ENCODE data around the gene OR2T5. TPM values are rescaled to one million over a fixed set of nuclear protein-coding genes. Genes with fewer than 3 reads are reported as not detected.

The OR2T5 gene
- not detected in 2 replicates for total RNA-seq

GRCh38 chr1:248488289-248488688 lies at the start of gene OR2T5:
Gene OR2T5, plus strand, starts transcription at chr1:248488589. Its CDS starts 0 bp downstream, at chr1:248488589.

GRCh38 chr1:248445399-248445798 lies 43.0 kb upstream of the OR2T5 start, which contains the start of gene OR2T2:
Gene OR2T2, plus strand, starts transcription at chr1:248445637. Its CDS starts 7,161 bp downstream, at chr1:248452798.

GRCh38 chr1:248473051-248473450 lies 15.3 kb upstream of the OR2T5 start, which contains the start of gene OR2T3:
Gene OR2T3, plus strand, starts transcription at chr1:248473351. Its CDS starts 0 bp downstream, at chr1:248473351.

DNA sequence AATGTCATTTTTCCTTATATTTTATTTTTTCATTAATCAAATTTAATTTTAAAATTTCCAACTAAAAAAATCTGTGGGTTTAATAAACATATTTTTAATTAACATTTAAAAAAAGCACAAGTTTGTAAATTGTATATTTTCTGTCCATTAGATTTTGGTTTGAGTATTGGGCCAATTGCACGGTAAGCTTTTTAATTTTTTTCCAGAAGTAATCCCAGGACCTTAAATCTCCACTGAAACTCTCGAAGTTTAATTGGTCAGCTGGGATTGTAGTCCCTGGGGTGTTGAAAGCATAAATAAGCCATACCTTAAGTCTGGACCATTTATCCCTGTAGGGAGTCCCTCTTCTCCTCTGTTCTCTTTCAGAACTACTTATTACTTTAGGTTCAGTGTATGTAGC lies 19.4 kb downstream of the OR2T5 start, which contains the start of gene OR2G6:
Gene OR2G6 (plus strand): TSS at position 301 of the 400 bp plus-strand sequence. CDS start 13,574 bp downstream, outside the sequence.

Other genes with a start within 250 kb of the OR2T5 start
- not detected in 2 replicates for gene OR2T33, start 210.6 kb upstream of the OR2T5 start, total RNA-seq
- under 0.01 TPM in 1 of 2 replicates, not detected in the other for gene OR2T12, start 185.2 kb upstream of the OR2T5 start, total RNA-seq
- not detected in 2 replicates for gene OR2M7, start 164.0 kb upstream of the OR2T5 start, total RNA-seq
- gene OR14C36, start 139.8 kb upstream of the OR2T5 start, total RNA-seq = not detected in 2 replicates
- gene OR2T4, start 126.9 kb upstream of the OR2T5 start, total RNA-seq = not detected in 2 replicates
- not detected in 2 replicates for gene OR2T6, start 112.8 kb upstream of the OR2T5 start, total RNA-seq
- not detected in 2 replicates for gene OR2T1, start 85.5 kb upstream of the OR2T5 start, total RNA-seq
- not detected in 2 replicates for gene OR2T2, start 43.0 kb upstream of the OR2T5 start, total RNA-seq
- not detected in 2 replicates for gene OR2T3, start 15.2 kb upstream of the OR2T5 start, total RNA-seq
- not detected in 2 replicates for gene OR2G6, start 19.5 kb downstream of the OR2T5 start, total RNA-seq
- gene OR2T29, start 74.2 kb downstream of the OR2T5 start, total RNA-seq = not detected in 2 replicates
- gene OR2T34, start 86.2 kb downstream of the OR2T5 start, total RNA-seq = not detected in 2 replicates
- not detected in 2 replicates for gene OR2T10, start 109.1 kb downstream of the OR2T5 start, total RNA-seq
- gene OR2T11, start 146.5 kb downstream of the OR2T5 start, total RNA-seq = not detected in 2 replicates
- gene OR2T35, start 156.7 kb downstream of the OR2T5 start, total RNA-seq = not detected in 2 replicates
- not detected in 2 replicates for gene OR2T27, start 166.9 kb downstream of the OR2T5 start, total RNA-seq
- not detected in 2 replicates for gene OR14I1, start 214.2 kb downstream of the OR2T5 start, total RNA-seq